Adipose tissue (tissue), 3 donors: ENCODE data around the gene TSBP1. TPM values are rescaled to one million over a fixed set of nuclear protein-coding genes. Genes with fewer than 3 reads are reported as not detected.
"Not testable (repeated sequence)": the region's sequence is repeated elsewhere in the genome, so short reads cannot be mapped to it uniquely, and the experiment has no call there.

Experiments used
- H3K27ac ChIP-seq: one replicate; pipeline ENCODE4 v1.5.1; 2013; ENCODE audit warnings: low read depth, low read length
- WGBS, 3 donors: extraction: QIAGEN DNeasy Blood & Tissue Kit; methylation state at CpG; one replicate each; pipeline ENCODE4 v1.1.7; 2013; 5-methylcytosine and 5-hydroxymethylcytosine counted together
- polyA plus RNA-seq, 3 donors: library from polyadenylated mRNA; stranded (reverse); fragments of 200-250 nt; gene quantifications; one replicate each; pipeline ENCODE4 v1.2.3, GENCODE V29; 2013
- donor health status: healthy with polysubstance abuse.
- donor health status: Bipolar disorder and iron deficiency.
- donor health status: healthy.

The TSBP1 gene
- polyA plus RNA-seq, 3 donors, result not detected

DNA sequence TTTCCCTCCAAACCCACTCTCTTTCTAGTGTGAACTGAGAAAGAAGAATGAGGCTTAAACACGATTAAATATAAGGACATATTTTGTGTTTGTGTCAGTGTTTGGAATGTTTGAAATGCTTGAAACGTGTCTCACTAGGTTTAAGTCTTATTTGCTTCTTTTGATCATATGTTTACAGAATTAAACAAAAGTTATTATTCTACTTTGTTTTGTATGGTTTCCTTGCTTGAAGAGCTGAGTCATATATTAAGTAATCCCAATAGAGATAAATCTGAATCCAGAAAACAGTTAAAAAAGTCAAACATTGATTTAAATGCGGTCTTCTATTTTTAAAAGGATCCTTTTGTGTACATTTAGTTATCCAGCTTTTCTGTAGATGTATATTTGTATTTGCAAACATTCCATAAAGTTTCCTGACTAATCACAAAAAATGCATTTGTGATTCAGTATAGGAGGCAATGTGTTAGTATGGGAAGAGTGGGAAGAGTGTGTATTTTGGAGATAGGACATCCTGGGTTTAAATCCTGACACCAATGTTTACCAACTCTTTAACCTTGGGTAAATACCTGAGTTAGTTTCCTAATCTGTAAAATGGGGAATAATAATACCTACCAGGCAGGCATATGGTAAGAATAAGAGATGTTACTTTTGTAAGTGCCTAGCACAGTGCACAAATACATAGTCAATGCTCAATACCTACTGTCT is 72.9 kb downstream of the TSBP1 start:
- no peak overlapping the region for H3K27ac ChIP-seq
- WGBS, 3 donors, result 25 to 72% (median 57%) methylated on average over 3 of the region's 3 CpGs

DNA sequence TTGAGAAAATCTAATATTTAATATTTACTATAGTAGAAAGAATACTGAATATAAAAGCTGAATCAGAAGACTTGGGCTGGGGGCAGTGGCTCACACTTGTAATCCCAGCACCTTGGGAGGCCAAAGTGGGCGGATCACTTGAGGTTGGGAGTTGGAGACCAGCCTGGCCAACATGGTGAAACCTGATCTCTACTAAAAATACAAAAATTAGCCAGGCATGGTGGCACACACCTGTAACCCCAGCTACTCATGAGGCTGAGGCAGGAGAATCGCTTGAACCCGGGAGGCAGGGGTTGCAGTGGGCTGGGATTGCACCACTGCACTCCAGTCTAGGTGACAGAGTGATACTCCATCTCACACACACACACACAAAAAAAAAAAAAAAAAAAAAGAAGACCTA is 76.7 kb downstream of the TSBP1 start:
- 83 to 97% (median 95%) methylated on average over 3 of the region's 3 CpGs for WGBS, 3 donors
- H3K27ac ChIP-seq, result not testable (repeated sequence)

DNA sequence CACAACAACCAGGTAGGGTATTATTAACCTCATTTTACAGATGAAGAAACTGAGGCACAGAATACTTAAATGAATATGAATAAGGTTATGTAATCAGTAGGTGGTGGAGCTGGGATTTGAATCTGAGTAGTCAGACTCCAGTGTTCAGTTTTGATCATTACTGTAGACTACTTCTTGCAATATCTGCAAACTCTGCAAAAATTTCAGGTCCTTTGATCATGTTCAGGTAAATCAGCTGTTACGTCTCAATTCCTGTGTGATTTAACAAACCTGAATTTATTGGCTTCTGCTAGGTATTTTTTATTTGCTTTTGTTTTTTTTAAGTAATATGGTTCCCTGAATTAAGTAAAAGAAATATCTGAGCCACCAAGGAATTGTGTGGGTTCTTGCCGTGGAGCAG is 77.1 kb downstream of the TSBP1 start:
- no peak overlapping the region for H3K27ac ChIP-seq
- 45 to 97% (median 96%) methylated on average over 2 of the region's 2 CpGs for WGBS, 3 donors

DNA sequence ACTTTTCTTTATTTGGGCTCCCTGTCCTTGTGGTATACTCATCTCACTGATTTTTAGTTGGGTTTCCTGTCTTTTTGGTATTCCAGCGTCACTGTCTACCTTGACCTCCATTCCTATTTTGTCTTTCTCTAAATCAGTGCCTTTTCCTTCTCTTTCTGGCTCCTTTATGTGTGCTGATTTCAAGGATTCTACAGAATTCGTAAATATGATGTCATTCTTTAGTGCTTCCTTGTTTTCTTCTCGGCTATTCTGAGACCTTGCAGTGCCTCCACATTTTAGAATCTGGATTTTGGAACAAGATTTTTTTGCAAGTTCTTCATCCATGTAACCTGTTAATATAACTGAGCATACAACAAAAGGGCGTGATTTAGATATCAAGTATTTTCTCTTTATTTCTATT is 78.0 kb downstream of the TSBP1 start:
- WGBS, 3 donors, result 81 to 91% (median 88%) methylated on average over 4 of the region's 4 CpGs
- no peak overlapping the region for H3K27ac ChIP-seq

DNA sequence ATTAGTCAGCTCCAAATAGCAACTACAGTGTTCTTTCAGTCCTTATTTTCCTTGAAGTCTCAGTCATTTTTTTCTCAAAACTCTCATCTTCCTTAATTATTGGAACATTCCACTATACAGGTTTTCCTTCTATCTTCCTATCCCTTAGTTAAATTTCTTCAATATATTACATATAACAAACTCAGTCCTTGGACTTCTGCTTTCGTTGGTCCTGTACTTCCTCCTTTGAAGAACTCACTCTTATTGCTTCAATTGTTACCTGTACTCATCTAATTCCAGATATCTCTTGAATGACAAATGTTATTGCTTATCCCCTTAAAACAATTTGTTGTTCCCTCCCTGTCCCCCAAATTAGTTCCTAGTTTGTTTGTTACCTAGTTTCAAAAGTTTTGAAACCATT is 80.2 kb downstream of the TSBP1 start:
- 48 to 66% (median 52%) methylated on average over 1 of the region's 1 CpG for WGBS, 3 donors
- H3K27ac ChIP-seq, result no peak overlapping the region

DNA sequence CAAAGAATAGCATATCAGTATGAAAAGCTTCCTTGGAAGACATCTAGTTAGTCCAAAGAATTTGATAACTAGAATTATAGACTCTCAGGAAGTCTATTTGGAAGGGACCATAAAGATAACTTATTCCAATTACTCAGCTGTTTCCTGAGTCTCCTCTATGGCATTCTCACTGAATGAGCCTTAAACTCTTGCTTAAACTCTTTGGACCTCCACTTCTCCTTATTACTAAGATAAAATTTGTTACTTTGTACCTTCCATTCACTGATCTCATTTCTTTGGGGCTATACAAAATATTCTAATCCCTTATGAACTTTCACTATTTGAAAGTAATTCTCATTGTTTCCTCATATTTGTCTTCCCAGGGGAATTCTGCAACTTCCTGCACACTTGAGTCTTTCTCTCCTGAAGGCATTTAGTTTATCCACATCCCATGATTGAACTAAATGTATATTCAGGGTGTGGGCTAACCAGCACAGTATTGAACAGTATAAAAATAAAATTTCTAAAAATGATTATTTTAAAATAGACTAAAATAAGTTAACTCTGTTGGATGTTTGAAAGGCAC is 80.7 kb downstream of the TSBP1 start:
- no peak overlapping the region for H3K27ac ChIP-seq

DNA sequence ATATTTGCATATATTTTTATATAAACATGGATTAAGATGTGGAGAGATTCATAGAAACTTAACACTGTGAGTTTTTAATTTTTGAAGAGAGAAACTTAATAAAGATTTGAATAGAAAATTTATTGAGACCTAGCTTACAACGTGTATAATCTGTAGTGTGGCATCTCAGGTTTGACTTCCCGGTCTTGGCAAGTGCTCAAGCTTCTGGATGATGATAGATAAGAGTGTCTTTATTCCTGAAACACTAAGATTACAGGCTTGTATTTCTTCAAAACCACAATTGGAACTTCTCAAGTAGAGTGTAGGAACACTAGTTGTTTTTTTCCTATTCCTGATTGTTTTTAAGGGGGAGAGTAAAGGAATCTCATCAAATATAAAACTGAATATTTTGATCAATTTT is 83.3 kb downstream of the TSBP1 start:
- no peak overlapping the region for H3K27ac ChIP-seq
- WGBS, 3 donors, result 35 to 41% (median 37%) methylated on average over 2 of the region's 2 CpGs

DNA sequence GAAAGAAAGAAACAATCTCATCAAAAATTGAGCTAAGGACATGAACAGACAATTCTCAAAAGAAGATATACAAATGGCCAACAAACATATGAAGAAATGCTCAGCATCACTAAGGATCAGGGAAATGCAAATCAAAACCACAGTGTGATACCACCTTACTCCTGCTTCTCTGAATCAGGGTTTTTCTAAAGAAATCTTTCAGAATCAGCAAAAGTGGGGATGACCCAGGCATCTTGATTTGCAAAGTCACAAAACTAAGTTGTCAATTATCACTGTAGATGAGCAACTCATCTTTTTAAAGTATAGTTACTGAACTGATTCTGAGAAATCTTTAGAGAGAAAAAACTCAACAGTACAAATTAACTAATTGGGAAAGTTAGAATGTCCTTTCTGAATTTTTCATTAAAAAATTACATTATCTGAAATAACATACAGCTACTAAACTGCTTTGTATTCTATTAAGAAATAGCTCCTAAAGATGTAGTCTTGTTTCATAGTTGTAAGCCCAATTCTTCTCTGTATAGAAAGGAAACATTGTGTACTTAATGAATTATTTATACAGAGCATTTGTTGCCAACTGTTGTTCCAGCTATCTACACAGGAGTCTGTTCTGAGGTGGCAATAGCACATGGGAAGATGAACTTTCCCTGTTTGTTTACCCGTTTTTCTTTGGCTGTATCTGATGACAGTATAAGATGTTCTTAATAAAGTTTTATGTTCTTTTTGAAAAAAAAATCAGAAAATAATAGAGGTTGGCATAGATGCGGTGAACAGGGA is 97.7 kb downstream of the TSBP1 start:
- WGBS, 3 donors, result 64 to 95% (median 94%) methylated on average over 2 of the region's 2 CpGs
- H3K27ac ChIP-seq, result not testable (repeated sequence)

DNA sequence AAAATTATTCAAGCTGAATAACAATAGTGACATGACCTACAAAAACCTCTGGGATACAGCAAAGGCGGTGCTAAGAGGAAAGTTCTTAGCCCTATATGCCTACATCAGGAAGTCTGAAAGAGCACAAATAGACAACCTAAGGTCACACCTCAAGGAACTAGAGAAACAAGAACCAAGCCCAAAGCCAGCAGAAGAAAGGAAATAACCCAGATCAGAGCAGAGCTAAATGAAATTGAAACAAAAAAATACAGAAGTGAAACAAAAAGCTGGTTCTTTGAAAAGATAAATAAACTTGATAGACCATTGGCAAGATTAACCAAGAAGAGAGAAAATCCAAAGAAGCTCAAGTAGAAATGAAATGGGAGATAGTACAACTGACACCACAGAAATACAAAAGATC is 100.3 kb downstream of the TSBP1 start:
- H3K27ac ChIP-seq, result no peak overlapping the region
- 71 to 89% (median 85%) methylated on average over 1 of the region's 1 CpG for WGBS, 3 donors

DNA sequence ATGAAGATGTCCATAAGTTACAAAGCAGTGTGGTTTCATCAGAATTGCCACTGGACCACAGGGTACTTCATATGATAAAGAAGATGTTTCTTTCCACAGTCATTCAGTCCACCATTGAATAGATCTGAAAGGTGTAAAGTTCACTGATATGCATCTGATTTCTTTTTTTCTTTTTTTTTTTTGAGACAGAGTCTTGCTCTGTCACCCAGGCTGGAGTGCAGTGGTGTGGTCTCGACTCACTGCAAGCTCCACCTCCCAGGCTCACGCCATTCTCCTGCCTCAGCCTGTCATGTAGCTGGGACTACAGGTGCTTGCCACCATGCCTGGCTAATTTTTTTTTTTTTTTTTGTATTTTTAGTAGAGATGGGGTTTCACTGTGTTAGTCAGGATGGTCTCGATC is 103.2 kb downstream of the TSBP1 start:
- not testable (repeated sequence) for H3K27ac ChIP-seq
- WGBS, 3 donors, result 70 to 99% (median 93%) methylated on average over 3 of the region's 3 CpGs

DNA sequence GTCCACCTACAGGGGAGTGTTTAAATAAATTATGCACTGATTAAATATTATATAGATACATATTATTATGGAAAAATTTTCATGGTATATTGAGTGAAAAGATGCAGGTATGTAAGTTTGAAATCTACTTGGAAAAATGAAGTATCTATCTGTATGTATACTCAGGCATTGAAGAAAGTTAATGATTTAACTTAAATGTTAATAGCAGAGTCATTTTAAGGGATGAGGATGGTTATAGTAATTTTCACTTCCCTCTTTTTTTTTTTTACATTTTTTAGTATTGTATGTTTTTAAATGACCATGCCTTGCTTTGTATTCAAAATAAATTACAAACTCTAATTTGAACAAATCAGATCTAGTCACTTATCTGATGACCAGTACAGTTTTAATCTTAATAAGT is 104.7 kb downstream of the TSBP1 start:
- no peak overlapping the region for H3K27ac ChIP-seq

DNA sequence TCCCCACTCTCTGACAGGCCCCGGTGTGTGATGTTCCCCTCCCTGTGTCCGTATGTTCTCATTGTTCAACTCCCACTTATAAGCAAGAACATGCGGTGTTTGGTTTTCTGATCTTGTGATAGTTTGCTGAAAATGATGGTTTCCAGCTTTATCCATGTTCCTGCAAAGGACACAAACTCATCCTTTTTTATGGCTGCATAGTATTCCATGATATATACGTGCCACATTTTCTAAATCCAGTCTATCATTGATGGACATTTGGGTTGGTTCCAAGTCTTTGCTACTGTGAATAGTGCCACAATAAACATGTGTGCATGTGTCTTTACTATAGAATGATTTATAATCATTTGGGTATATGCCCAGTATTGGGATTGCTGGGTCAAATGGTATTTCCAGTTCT is 114.4 kb downstream of the TSBP1 start:
- 93 to 100% (median 94%) methylated on average over 3 to 4 of the region's 4 CpGs for WGBS, 3 donors
- H3K27ac ChIP-seq, result not testable (repeated sequence)

DNA sequence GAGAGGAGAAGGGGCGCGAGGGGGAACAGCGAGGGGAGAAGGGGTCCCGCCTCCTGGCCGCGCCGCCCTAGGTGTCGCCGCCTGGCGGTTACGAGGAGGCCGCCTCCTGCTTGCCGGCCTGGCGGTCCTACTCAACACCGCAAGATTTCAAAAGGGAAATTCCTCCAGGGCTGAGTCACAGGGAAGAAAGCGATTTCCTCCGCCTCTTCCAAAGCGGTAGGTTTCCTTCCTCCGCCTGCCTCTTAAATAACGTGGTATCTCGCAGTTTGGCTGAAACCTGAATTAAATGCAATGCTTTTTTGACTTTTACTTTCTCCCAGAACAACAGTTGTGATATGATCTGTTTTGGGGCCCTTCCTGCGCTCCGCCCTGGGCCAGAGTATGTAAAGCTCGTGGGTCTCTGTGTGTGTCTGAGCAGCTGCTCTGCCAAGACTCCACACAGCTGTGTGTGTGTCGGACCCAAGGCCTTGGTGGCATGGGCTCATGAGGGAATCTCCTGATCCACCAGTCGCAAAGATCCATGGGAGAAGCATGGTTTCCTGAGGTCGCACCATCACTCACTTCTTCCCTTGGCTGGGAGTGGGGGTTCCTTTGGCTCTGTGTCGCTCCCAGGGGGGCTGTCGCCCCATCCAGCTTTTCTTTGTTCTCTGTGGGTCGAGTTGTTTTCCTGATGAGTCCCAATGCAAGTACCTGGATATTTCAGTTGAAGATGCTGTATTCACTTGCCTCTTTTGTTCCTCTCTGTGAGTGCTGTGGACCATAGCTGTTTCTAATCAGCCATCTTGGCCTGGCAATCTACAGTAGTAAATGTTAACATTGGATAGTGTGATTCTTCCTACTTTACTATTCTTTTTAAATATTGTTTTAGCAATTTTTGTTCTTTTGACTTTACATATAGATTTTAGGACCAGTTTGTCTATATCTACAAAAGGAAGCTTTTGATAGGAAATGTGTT is 116.2 kb downstream of the TSBP1 start:
- H3K27ac ChIP-seq, result no peak overlapping the region
- 9 to 12% (median 11%) methylated on average over 30 of the region's 30 CpGs for WGBS, 3 donors

DNA sequence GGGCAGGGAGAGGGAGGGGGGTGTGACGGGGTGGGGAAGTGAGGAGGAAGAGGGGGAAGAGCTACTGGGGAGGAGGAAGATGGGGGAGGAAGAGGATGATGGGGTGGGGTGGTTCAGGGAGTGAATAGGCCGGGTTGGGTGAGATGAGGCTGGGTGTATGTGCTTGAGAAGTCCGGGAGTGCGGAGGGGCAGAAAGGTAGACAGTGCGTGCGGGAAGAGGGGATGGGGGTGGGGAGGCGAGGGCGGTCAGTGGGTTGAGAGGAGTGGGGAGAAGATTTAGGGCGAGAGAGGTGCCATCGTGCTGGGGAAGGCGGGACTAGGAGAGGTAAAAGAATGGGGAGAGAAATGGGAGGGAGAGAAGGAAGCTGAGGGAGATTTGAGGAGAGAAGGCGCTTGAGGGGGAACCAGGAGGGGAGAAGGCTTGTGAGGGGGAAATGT is 116.9 kb downstream of the TSBP1 start:
- 13 to 37% (median 29%) methylated on average over 12 of the region's 12 CpGs for WGBS, 3 donors
- no peak overlapping the region for H3K27ac ChIP-seq

DNA sequence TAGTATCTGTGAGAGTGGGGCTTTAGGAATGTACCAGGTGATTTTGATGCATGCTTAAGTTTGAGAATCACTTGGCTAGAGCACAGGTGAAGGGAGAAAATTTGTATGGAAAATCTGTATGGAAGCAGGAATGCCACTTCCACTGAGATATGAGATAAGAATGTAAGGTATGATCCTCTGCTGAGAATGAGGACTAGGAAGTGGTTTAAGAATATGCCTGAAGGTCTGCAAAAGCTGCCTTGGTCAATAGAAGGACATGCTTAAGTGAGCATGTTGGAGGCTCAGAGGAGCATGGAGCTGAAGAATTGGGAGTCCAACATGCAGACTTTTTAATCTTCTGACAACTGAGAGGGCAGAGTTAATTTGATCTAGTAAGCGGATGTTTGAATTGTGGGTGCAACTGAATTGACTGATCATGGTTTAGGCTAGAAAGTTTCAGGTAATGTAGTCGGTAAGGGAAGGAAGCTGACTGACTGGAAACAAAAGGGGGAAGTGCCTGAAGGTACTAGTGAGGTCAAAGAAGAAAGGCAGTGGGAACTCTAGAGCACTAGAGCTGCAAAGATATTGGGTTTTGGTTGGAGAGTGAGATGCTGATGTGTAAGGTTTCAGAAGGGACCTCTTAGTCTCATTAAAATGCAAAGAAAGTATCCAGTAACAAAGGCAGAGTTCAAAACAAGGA is 119.2 kb downstream of the TSBP1 start:
- no peak overlapping the region for H3K27ac ChIP-seq
- 48 to 64% (median 59%) methylated on average over 2 of the region's 2 CpGs for WGBS, 3 donors

DNA sequence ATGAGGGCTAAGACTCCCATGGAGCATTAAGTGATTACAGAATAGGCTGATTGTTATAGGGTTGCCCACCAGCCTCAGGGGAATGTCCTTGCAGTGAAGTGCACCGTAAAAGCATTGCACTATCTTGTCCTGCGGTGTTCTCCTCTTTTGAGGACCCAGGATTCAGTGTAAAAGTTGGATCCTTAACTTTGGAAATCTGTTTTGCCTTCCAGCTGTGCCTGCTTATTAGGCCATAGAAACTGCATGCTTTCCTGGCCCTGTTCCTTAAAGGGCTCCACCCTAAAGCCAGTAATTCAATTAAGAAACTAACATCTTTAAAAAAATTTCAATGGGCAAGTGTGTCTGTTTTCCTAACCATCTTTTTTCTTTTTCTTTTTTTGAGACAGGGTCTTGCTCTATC is 122.4 kb downstream of the TSBP1 start:
- no peak overlapping the region for H3K27ac ChIP-seq
- WGBS, 3 donors, result 80 to 96% (median 90%) methylated on average over 2 of the region's 2 CpGs

DNA sequence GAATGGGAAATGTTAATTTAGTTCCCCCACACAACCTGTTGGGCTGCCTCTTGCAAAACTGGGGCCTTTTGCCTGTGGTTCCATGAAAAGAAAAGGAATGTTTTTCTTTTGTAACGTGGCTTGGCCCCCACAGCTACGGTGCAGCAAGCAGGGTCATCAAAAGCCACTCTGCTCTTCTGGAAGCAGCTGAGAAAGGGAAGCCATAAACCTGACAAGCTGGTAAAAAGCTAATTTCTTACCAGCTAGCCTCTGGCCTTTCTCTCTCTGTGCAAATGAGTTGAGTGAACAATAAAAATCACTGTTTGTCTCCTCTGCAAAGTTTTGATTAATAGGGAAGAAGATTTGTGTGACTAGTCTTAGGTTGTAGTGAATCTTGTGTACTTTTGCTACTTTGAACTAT is 124.3 kb downstream of the TSBP1 start:
- no peak overlapping the region for H3K27ac ChIP-seq

DNA sequence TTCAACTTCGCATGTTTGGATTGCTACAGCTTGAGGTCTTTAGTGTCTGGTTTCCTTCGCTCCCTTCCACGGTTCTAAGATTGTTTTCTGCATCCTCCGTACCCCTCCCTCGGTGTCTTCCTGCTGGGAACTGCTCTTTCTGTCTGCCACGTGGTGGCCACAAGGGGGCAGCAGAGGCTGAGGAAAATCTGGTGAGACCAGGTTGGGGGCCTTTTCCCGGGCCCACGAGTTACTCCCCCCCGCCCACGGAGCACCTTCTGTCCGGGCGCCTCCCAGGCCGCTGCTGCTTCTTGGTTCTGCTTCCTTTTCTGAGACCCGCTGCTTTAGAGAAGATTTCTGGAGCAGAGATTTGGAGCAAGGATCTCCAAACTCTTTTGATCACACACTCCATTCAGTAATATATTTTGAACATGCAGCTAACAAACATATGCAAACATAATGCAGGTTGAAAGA is 126.7 kb downstream of the TSBP1 start:
- 0 to 2% (median 0%) methylated on average over 14 of the region's 14 CpGs for WGBS, 3 donors
- no peak overlapping the region for H3K27ac ChIP-seq

More for the DNA sequence above, 124.3 kb downstream of the TSBP1 start:
- WGBS, 3 donors, result 29 to 65% (median 39%) methylated on average over 2 of the region's 2 CpGs
